Measurements from ENCODE around the gene COL15A1.
"Not testable (repeated sequence)": the region's sequence is repeated elsewhere in the genome, so short reads cannot be mapped to it uniquely, and the experiment has no call there.

Gene COL15A1

GRCh38 chr9:98994172-98995058 lies 50.7 kb downstream of the COL15A1 start:
- no peak for DNase-seq (ENCODE audit: low read depth in 2 of 2)

GRCh38 chr9:98995059-98995671 lies 51.5 kb downstream of the COL15A1 start:
- no peak for DNase-seq (ENCODE audit: low read depth in 2 of 2)

- DNase-seq (ENCODE audit: low read depth in 2 of 2): no peak
Measured at GRCh38 chr9:98995971-98996504, 52.3 kb downstream of the COL15A1 start.

- no peak for DNase-seq (ENCODE audit: low read depth in 2 of 2)
Measured at GRCh38 chr9:98997604-98998003, 53.9 kb downstream of the COL15A1 start.

- peak; percentile 30 to 41 for DNase-seq (ENCODE audit: low read depth in 2 of 2)
Measured at GRCh38 chr9:98998441-98999151, 54.9 kb downstream of the COL15A1 start.

- no peak for DNase-seq (ENCODE audit: low read depth in 2 of 2)
Measured at GRCh38 chr9:98999152-98999525, 55.4 kb downstream of the COL15A1 start.

- peak in 1 of 2 donors; percentile 11 for DNase-seq (ENCODE audit: low read depth in 2 of 2)
Measured at GRCh38 chr9:99000476-99001395, 57.0 kb downstream of the COL15A1 start.

GRCh38 chr9:99001892-99002291 lies 58.2 kb downstream of the COL15A1 start:
- DNase-seq (ENCODE audit: low read depth in 2 of 2): no peak

GRCh38 chr9:99002706-99003105 lies 59.0 kb downstream of the COL15A1 start:
- no peak for DNase-seq (ENCODE audit: low read depth in 2 of 2)

- DNase-seq (ENCODE audit: low read depth in 2 of 2): no peak
Measured at GRCh38 chr9:99003308-99003707, 59.6 kb downstream of the COL15A1 start.

GRCh38 chr9:99004115-99004514 lies 60.4 kb downstream of the COL15A1 start:
- DNase-seq (ENCODE audit: low read depth in 2 of 2): no peak

- DNase-seq (ENCODE audit: low read depth in 2 of 2): no peak
Measured at GRCh38 chr9:99004717-99005460, 61.2 kb downstream of the COL15A1 start.

- no peak for DNase-seq (ENCODE audit: low read depth in 2 of 2)
Measured at GRCh38 chr9:99005651-99006050, 61.9 kb downstream of the COL15A1 start.

GRCh38 chr9:99006511-99006910 lies 62.8 kb downstream of the COL15A1 start:
- DNase-seq (ENCODE audit: low read depth in 2 of 2): no peak

GRCh38 chr9:99006979-99007378 lies 63.3 kb downstream of the COL15A1 start:
- DNase-seq (ENCODE audit: low read depth in 2 of 2): no peak

- no peak for DNase-seq (ENCODE audit: low read depth in 2 of 2)
Measured at GRCh38 chr9:99008203-99008602, 64.5 kb downstream of the COL15A1 start.

- not testable (repeated sequence) for DNase-seq (ENCODE audit: low read depth in 2 of 2)
Measured at GRCh38 chr9:99010393-99010792, 66.7 kb downstream of the COL15A1 start.

GRCh38 chr9:99011161-99011709 lies 67.5 kb downstream of the COL15A1 start:
- no peak for DNase-seq (ENCODE audit: low read depth in 2 of 2)

- DNase-seq (ENCODE audit: low read depth in 2 of 2): no peak
Measured at GRCh38 chr9:99012957-99013512, 69.3 kb downstream of the COL15A1 start.

- DNase-seq (ENCODE audit: low read depth in 2 of 2): no peak
Measured at GRCh38 chr9:99013550-99013949, 69.8 kb downstream of the COL15A1 start.

Measured in stimulated activated CD8-positive, alpha-beta memory T cell treated with anti-CD3 and anti-CD28 coated beads, Interleukin-15, amount 100 ng/mL, for 48 hours (primary cell).